Erythroblast (primary cell): ENCODE data around the gene SYCN.
A peak's percentile ranks its signal among the peaks of the same experiment; 100 is the strongest.
"Not testable (repeated sequence)": the region's sequence is repeated elsewhere in the genome, so short reads cannot be mapped to it uniquely, and the experiment has no call there.

ENCODE experiments used
- DNase-seq, 2 experiments: peaks; one replicate each; lab custom pipeline; 2025; lab: John Stamatoyannopoulos, UW
- GATA1 ChIP-seq: IDR thresholded peaks from 2 replicates; pipeline ENCODE4 v1.6.1; 2011; ENCODE audit warnings: low read depth, mild to moderate bottlenecking, control low read depth, low read length, moderate library complexity
- POLR2A ChIP-seq: IDR thresholded peaks from 2 replicates; pipeline ENCODE4 v1.6.1; 2011; ENCODE audit warnings: mild to moderate bottlenecking, low read length

The SYCN gene, protein sequence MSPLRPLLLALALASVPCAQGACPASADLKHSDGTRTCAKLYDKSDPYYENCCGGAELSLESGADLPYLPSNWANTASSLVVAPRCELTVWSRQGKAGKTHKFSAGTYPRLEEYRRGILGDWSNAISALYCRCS

GRCh38 chr19:39203372-39204341, at the start of gene SYCN:
Gene SYCN, minus strand, starts transcription at chr19:39204263. Its CDS starts 9 bp downstream, at chr19:39204254.
- no peak for DNase-seq
- TF ChIP-seq GATA1: no peak
- no peak for TF ChIP-seq POLR2A

GRCh38 chr19:39253374-39254149, 49.5 kb upstream of the SYCN start:
- TF ChIP-seq POLR2A: no peak
- no peak for TF ChIP-seq GATA1
- DNase-seq: no peak

DNA sequence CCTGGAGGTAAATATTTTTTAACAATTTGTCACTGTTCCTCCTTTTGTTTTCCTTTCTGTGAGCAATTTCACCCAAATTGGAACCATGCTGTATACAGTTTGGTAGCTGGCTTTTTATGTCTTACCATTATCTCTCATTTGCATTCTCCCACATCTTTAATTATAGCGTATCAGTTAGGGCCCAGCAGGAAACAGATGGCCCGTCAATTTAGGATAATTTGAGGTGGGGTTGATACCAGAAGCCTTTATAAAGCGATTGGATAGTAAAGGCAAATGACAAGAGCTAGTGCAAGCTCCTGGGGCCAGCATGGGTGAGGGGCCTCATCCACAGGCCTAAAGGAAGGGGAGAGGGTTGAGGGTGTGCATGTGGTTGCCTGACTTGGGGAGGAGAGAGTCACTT, 48.4 kb upstream of the SYCN start:
- no peak for TF ChIP-seq GATA1
- TF ChIP-seq POLR2A: no peak
- peak; percentile 51 to 88 for DNase-seq

DNA sequence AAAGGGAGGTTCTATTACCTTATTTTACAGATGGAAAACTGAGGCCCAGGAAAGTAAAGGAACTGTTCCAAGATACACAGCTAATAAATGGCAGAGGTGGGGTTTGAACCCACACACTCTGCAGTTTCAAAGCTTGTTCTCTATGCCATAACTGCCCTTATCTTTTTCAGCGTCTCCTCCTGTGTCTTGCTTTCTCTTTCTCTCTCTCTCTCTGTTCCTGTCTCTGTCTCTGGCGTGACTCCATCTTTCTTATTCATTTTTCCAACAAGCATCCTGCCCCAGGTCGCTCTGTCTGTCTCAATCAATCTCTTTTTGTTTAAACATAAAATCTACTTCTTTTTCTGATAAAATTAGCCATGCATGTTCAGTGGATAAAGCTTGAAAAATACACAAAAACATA, 47.8 kb upstream of the SYCN start:
- peak; percentile 38 to 74 for DNase-seq
- no peak for TF ChIP-seq POLR2A

DNA sequence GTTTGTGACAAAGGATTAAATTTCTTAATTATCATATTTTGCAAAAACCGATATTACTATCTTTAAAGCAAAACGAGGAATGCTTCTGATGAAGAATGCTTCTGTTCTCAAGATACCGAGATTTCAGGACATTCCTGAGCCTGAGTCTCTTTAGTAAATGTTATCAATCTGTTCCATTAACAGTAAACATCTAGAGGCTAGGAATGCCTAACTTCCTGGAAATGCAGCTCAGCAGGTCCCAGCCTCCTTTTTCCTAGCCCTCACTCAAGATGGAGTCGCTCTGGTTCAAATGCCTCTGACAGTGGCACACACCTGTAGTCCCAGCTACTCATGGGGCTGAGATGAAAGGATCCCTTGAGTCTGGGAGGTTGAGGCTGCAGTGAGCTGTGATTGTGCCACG, 47.0 kb upstream of the SYCN start:
- no peak for DNase-seq
- TF ChIP-seq POLR2A (no peak), GATA1 (no peak)

DNA sequence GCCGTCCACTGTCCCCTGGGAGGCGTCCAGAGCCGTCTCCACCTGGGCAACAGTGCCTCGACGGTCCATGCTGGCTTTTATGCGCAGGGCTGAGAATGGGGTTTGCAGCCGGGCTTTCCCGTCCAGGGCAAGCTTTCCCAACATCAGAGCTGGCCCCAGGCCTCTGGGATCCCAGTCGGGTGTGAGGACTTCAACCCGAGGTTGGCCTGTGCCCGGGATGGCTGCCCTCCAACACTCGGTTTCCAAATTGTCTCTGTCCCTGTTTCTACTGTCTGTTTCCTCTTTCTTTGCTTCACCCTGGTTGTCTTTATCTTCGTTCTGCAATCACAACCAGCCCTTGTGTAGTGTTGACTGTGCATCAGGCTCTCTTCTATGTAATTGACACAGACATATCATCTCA, 44.7 kb upstream of the SYCN start, which contains the start of gene IFNL4:
Gene IFNL4, minus strand, starts transcription at position 51 of the 400 bp plus-strand sequence.
- DNase-seq: no peak
- TF ChIP-seq GATA1 (no peak), POLR2A (no peak)

DNA sequence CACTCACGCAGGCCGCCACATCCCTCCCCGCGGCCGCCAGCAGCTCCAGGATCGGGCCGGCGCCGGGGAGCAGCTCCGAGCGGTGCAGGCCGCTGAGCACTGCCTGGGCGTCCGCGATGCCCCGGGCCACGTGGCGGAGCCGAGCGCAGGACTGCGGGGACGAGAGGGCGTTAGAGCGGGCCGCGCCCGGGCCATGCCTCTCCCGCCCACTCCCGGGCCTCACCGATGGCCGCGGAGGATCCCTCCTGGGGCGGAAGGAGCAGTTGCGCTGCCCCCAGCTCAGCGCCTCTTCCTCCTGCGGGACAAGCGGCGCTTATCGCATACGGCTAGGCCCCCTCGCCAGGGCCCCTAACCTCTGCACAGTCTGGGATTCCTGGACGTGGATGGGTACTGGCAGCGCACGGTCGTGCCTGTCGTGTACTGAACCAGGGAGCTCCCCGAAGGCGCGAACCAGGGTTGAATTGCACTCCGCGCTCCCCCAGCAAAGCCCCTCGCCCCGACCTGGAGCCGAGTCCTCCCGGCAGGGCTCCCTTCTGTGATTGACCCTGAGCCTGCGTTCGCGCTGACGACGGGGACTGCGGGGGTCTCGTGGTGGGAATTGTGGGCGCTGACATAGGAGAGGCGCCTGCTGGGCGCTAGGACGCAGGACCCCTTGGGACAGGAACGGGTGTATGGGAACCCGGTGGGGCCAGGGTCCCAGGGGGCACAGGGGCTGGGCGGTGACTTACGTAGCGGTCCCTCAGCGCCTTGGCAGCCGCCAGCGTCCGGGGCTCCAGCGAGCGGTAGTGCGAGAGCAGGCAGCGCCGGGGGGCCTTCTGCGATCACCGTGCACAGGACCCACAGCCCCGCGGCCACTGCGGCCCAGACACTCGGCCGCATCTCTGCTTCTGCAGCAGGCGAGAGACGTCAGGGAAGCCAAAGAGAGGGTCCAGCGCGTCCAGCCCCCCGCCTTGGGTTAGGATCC, 43.9 kb upstream of the SYCN start:
- TF ChIP-seq GATA1: no peak
- no peak for TF ChIP-seq POLR2A
- DNase-seq: peak in 1 of 2 experiments; percentile 26

DNA sequence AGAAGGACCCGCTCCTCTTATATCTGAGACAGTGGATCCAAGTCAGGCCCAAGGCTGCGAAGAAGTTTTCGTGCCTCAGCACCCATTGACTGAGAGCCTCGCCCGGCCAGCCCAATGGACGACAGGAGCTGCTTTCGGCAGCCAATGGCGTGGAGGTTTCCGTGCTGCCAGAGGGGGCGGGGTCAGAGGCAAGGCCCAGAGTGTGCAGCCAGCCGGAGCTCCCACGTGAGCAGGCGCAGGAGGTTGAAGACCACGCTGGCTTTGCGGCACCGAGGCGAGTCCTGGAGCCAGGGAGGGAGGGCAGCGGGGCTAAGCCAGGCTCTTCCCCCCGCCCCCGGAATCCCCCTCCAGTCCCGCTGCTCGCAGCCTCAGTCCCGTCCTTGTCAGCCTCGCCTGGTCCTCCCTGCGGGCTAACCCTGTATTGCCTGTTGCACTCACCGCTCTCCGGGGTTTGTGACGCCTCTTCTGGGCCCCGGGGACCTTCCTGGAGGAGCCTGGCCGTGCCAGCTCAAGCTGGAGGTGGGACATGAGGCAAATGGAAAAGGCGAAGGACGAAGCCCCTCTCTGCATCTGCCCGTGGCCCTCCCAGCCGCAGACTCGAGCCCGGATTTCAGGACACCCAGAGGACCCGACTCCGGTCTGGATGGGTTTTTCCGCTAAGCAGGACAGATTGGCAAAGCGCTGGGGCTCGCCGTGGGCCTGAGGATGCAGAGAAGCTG, 43.0 kb upstream of the SYCN start:
- TF ChIP-seq POLR2A: no peak
- TF ChIP-seq GATA1: no peak
- DNase-seq: peak; percentile 43 to 58

- not testable (repeated sequence) for DNase-seq
These were observed 41.1 kb upstream of the SYCN start for GRCh38 chr19:39245166-39245565.

DNA sequence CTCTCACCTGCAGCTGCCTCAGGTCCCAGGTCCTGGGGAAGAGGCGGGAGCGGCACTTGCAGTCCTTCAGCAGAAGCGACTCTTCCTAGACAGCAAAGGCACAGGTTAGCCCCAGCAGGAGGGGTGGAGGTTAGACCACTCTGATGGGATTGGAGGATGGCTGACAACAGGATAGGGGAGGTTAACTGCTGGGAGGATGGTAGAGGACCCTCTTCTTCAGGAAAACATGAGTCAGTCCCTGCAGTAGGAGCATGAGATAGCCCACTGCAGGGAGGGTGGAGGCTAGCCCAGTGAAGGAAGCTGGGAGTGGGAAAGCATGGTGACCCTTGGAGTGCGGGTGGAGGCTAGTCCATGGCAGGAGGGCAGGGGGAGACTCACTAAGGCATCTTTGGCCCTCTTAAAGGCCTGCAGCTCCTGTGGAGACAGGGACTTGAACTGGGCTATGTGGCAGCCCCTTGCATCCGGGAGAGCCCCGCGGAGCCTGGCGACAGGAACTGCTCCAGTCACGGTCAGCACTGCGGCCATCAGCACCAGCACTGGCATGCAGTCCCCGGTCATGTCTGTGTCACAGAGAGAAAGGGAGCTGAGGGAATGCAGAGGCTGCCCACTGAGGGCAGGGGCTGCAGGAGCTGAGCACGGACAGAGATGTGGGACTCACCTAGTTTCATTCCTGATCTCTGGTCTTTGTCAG, 40.5 kb upstream of the SYCN start, which contains the start of gene IFNL3:
Gene IFNL3, minus strand, starts transcription at position 597 of the 691 bp plus-strand sequence. Its CDS starts 39 bp downstream, at position 558.
- not testable (repeated sequence) for DNase-seq

- DNase-seq: not testable (repeated sequence)
These were observed 39.7 kb upstream of the SYCN start for GRCh38 chr19:39243741-39244140.

GRCh38 chr19:39240421-39240820, 36.4 kb upstream of the SYCN start:
- TF ChIP-seq GATA1: no peak
- TF ChIP-seq POLR2A: no peak
- DNase-seq: no peak
